GM18858 (cell line): ENCODE measurements around the gene ZMYND11.
A peak's percentile ranks its signal among the peaks of the same experiment; 100 is the strongest.
"Not testable (repeated sequence)": the region's sequence is repeated elsewhere in the genome, so short reads cannot be mapped to it uniquely, and the experiment has no call there.

ENCODE experiments used
- ATAC-seq: cut with Tn5 transposase; IDR thresholded peaks from one replicate; pipeline ENCODE4 v1.9.1; 2021; ENCODE audit not compliant: unreplicated experiment

The ZMYND11 gene

DNA sequence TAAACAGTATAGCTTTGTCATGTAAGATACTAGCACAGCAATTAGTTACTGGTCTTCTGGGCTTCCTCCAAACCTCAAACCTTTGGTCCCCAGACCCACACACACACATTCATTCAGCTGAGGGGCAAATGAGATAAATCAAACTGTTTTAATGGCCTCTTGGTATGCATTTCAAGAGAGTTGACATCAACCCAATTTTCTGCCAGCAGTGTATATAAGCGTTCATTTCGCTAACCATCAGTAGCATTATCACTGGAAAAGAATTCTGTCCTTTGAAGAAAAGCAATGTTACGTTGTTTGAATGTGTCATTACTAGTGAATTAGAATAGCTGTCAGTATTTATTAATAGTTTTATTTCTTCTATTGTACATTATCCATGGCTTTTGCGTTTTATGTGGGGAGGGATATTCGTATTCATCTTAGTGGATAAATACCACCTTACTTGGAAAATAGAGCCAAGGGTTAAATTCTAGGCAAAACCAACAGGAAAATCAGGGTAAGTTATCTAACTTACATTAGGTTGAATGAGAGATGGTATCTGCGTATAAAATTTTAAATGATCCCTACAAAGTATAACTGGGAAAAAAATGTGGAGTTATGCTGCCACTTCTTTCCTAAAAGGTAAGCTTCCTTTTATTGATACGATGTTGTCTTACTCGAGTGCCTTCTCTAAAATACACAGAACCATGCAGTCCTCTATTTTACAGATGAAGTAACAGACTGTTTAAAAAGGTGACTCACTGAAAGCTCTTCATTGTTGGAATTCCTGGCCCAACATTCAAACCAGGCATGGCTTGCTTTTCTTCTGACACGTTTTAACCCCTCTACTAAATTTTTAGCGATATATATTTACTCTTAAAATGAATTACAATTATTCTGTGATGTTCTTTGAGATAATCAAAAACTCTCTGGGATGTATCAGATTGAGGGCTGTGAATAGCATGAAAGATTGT is 2.0 kb upstream of the ZMYND11 start:
- no peak for ATAC-seq

DNA sequence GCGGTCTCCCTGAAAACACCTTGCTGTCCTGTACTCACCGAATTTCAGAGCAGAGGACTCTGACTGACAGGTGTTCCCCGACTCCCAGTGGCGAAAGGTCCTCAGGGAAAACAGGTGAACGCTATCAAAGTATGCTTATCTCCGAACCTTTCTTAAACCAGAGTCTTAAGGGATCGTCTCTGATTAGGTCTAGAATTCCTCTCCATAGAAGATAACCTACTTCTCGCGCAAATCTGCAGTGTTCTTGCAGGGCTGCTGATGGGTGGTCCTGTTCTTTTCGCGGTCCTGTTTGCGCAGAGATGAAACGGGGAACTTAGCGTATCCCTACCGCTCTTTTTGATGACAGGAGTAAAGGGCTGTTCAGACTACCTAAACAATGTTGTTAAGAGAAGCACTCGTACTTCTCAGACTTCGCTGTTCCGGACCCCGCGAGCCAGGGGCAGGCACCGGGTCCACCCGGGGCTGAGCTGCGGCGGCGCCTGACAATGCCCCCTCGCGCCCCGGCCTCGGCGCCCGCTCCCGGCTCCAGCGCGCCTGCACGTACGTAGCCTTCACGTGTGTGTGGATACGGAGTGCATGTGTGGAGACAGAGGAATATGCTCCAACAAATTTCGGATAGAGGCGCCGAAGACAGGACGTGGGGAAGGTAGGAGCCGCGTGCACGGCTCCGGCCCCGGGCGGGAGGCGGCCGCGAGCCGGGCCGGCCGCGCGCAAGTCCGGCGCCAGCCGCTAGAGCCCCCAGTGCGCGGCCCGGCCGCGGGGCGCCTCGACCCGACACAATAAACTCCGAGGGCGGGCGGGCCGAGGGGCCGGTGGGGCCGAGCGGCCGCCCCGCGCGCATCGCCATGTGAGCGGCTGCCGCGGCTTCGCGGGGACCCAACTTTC is 766 bp upstream of the ZMYND11 start:
- ATAC-seq: peak; percentile 33

DNA sequence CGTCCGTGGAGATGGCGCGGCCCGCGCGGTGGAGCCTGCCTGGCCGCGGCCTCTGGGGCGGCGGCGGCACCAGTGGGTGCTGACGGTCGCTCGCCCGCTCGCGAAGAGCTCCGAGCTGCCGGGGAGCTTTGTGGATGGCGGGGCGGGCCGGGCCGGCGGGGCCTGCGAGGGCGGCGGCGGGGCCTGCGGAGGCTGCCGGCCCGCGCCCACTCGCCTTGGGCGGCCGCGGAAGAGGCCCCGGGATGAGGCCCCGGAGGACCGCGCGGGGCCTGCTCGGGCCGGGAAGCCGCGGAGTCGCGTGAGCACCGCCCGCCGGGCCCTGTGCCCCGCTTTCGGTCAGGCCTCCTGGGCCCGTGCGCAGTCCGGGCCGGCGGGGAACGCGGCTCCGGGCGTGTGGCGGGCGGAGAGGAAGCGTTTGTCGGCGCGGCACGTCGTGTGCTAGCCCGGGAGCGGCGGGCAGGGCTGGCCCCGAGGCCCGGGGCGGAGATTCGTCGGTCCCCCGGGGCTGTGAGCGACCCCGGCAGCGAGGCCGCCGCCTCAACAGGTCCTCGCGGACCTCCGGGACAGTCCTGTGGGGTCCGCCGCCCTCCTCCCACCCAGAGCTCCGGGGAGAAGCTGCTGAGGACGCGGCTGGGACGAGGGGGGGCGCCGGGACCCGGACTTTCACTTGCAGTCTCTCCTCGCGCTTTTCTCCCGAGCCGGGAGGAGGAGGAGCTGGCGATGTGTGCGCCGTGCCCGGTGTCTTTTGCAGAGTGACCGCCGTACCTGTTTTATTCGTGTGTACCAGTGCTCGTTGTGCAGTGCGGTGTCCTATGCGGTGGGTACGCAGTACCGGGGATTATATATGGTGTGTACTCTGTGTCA is 578 bp downstream of the ZMYND11 start:
- peak; percentile 19 for ATAC-seq

DNA sequence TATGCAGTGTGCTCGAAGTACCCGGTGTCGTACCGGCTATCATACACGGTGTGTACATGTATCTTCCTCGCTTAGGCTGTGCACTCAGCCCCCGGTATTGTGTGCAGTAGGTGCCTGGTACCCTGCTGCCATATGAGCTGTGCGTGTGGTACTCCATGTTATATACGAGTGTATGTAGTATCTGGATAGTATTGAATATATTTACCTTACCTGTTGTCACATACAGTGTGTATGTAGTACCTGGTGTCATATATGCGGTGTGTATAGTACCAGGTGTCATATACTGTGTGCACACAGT is 1.2 kb downstream of the ZMYND11 start:
- peak; percentile 15 for ATAC-seq

DNA sequence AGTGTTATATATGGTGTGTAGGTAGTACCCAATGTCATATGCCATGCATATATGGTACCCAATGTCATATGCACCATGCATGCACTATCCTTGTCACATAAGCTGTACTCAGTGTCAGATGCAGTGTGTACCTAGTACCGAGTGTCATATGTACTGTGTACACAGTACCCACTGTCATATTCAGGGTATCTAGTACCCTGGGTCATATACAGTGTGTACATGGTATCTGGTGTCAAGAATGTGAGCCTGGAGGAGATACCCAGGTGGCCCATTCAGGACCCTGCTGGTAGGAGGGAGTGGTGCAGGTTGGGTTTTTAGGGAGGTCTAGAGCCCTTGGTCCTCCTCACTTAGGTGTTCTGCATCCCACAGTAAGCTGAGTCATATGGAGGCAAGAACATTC is 1.8 kb downstream of the ZMYND11 start:
- no peak for ATAC-seq

DNA sequence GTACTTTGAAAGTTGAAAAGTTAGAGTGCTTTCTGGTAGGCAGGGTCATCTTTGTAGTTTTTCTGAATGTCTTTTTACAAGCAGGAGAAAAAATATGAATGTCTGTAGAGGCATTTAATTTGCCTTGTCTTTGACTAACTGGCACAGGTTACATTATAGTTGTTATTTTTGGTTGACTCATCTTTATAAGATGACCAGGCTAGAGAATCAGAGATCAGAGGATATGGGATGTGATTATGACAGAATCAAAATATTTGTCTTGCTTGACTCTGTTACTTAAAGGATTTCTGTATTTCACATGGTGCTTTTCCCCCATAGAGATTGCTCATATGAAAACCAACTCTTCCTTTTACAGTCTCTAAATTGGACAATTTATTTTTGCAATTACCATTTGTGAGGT is 2.4 kb downstream of the ZMYND11 start:
- ATAC-seq: no peak

DNA sequence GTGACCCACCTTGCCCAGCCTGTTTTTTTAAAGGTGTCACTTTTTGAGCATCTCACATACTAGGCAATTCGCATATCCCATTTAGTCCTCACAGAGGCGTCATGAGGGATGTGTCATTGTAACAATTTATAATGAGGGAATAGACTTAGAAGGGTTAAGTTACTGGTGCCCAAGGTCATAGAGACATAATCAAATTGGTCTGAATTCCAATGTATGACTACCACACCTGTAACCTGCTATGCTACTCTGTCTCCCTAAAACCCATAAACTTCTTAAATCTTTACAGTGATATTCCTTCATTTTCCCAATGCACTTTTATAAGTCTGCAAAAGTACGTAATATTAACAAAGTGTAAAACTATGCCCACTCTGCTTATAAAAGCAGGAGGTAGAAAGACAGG is 7.1 kb downstream of the ZMYND11 start:
- ATAC-seq: no peak

DNA sequence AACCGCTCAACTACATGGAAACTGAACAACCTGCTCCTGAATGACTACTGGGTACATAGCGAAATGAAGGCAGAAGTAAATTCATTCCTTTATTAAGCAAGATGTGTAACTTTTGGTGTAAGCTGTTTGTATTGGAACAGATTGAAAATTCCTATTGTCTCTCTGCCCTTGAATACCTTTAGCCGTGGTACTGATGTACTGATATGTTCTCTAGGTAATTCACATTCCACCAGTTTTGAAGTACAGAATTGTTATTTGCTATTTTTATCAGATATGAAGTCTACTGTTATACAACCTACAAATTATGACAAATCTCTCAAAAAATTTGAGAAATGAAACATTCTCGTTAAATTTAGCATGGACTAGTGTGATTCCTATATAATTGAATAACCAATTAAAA is 17.7 kb downstream of the ZMYND11 start:
- no peak for ATAC-seq

DNA sequence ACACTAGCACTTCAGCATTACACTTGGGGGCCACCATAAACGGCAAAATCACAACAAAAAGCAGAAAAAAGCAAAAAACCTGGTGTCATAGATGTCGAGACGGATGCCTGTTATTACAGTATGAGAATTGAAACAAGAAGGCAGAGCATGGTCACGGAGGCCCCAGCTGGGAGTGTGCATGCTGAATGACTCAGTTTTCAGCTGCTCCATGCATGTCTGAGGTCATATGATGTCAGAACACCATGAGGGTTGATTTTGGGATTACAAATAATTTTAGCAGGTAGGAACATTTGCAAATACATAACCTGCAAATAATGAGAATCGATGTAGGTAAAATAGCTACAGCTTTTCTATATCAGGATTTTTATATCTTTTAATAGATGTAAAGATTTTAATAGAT is 19.1 kb downstream of the ZMYND11 start:
- no peak for ATAC-seq

DNA sequence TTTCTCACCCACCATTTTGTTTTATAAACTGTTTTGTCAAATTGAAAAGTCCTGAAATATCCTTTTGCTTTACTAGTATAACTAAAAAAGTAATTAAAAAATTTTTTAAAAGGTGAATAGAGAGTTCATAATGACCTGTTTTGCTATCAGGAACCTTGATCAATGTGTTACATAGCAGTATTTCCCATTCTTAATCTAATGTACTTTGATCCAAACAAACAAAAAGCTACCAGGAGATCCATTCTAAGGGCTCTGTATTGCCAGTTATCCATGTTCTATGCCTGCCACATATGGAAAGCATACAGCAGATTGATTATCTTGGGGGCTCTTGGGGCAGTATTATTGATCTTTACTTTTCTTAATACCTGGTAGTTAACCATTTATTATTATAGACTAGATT is 32.1 kb downstream of the ZMYND11 start:
- ATAC-seq: no peak

DNA sequence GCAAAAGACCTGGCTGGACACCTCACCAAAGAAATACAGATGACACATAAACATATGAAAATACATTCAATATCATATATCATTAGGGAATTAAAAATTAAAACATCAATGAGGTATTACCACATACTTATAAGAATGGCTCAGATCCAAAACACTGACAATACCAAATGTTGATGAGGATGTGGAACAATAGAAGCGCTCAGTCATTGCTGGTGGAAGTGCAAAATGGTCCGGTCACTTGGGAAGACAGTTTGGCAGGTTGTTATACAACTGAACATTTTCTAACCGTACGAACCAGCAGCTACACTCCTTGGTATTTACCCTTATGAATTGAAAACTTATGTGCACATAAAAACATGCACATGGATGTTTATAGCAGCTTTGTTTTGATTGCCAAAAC is 38.5 kb downstream of the ZMYND11 start:
- no peak for ATAC-seq

DNA sequence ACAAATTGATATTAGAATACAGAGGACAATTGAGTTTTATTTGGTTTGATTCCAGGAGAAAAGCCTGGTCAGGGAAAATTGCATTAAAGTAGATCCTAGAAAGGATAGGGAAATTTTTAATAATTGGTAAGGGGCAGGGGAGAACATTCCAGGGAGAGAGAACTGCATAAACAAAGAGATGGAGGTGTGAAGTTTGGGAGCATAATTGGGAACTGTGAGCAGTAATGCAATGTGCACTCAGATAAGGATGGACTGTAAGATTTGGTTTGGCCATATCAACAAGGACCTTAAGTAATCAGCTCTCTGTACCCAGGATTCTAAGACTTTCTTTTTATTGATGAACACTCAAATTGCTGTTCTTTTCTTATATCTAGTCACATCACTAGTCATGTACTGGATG is 41.4 kb downstream of the ZMYND11 start:
- ATAC-seq: no peak

DNA sequence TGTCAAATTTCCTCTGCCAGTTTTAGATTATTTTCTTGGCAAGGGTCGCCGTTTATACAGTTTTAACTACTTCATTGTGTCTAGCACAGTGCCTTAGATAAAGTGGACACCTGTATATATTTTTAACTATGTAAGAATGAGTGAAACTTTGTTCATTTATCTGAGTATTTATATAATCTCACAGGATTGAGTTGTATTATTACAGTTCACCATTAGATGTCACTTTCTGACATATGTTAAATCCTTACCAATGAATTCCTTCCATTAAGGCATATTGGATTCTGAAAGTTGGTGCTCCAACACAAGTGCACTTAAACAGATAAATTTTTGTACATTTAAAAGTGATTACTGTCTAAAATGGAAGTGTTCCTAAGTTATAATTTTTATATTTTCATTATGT is 43.0 kb downstream of the ZMYND11 start:
- ATAC-seq: no peak

DNA sequence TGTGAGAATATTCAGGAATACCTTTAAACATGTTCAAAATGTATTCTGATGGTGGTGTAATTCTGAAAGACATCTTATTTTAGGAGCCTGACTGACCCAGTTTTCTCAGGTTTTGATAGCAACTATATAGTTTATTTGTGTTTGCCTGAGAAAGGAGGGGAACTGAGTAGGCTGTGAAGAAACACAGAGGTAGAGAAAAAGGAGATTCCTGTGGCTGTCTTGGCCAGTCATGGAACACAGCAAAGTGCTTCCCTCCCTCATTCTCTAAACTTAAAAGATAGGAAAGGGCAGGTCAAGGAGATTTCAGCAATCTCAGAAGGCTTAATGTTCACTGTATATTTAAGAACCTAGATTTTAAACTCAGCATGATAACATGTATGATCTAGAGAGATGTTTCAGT is 43.5 kb downstream of the ZMYND11 start:
- ATAC-seq: no peak

DNA sequence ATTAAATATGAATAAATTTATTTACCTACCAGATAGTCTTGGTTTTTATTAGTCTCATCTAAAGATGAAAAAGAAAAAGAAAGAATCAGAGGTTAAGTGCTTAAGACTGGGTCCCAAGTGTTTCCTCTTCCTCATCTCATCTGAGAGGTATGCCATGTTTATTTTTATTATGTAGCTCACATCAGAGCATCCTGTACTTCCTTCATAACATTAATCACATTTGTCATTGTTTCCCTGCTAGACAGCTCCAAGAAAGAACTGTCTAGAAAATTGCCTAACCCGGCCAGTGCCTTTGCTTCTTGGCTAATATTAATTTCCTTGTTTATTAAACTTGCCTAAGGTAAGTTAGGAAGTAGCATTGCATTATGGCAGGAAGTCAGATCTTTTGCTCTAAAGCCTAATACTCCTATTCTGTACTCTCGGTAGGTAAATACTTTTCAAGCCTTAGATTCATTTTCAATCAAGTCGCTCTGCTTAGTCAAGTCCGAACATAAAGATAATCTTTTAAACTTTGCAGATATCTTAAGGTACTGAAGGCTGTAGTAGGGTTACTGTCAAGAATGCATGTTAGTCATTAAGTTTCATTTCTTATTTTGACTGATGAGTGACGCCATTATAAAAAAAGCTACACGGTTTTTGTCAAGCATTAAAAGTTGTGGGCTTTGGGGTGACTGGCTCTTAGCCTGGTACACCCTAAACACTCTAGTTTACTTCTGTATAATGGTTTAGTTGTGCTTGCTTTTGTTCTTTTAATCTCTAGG is 47.4 kb downstream of the ZMYND11 start:
- no peak for ATAC-seq

DNA sequence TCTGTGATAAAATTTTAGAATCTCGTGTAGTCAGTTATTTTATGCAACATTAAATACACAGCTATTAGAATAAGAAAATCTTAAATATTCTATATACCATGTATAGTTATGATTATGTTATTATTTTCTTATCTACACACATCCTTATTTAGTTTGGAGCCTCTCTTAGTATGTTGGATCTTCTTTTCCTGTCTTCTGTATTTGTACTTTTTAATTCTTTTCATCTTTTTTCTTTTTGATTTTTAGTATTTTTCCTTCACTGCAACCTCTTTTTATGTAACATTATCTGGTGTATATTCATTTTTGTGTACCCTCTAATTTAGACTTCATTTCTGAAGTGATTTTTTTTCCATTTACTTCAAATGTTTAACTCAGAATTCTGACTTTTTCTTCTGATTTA is 48.9 kb downstream of the ZMYND11 start:
- no peak for ATAC-seq

DNA sequence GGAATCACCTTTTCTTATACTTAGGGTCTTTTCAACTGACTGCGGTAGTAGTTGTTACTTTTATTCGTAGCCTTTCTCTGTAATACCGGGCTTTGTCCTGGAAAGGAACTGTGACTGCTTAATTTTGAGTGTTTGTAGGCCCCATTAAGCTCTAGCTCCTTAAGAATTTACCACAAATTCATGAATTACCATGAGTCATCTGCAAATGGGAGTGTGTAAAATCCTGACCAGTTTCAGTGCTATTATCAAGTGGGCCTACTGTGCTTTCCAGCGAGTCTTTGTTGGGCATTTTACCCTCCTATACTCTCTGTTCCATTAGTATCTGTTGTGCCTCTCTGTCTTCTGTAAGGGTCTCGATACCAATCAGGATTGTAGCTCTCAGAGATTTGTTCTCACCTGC is 49.7 kb downstream of the ZMYND11 start:
- no peak for ATAC-seq

DNA sequence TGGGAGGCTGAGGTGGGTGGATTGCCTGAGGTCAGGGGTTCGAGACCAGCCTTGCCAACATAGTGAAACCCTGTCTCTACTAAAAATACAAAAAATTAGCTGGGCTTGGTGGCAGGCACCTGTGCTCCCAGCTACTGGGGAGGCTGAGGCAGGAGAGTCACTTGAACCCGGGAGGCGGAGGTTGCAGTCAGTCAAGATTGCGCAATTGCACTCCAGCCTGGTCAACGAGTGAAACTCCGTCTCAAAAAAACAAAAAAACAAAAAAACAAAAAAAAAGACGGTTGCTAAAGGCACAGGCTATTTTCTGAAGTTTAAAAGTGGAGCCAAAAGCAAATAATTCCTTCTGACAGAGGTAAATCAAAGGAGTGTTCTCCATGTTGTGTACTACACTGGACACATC is 50.3 kb downstream of the ZMYND11 start:
- ATAC-seq: not testable (repeated sequence)

DNA sequence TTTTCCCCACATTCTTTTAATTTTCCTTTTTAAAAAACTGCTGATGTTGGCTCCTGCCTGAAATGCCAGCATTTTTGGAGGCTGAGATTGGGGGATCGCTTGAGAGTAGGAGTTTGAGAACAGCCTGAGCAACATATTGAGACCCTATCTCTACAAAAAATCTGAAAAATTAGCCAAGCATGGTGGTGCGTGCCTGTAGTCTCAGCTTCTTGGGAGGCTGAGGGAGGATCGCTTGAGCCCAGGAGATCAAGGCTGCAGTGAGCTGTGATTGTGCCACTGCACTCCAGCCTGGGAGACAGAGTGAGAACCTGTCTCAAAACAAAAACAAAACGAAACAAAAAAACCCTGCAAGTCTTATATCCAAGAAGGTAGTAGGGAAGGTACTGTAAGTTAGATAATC is 51.7 kb downstream of the ZMYND11 start:
- ATAC-seq: no peak

DNA sequence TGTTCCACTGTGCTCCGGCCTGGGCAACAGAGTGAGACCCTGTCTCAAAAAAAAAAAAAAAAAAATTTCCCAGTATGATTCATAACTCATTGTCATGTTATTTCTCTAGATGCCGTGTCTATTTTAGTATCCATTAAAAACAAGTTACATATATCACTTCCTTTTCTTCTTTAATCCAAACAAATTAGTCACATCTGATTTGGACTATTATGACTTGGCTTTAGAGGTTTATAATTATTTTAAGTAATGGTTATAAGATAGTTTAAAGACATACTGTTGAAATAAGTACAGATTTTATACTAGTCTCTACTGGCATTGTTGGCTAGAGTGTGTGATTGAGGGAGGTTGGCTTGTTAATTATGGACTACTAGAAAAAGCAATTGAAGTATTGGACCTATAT is 53.3 kb downstream of the ZMYND11 start:
- ATAC-seq: no peak

DNA sequence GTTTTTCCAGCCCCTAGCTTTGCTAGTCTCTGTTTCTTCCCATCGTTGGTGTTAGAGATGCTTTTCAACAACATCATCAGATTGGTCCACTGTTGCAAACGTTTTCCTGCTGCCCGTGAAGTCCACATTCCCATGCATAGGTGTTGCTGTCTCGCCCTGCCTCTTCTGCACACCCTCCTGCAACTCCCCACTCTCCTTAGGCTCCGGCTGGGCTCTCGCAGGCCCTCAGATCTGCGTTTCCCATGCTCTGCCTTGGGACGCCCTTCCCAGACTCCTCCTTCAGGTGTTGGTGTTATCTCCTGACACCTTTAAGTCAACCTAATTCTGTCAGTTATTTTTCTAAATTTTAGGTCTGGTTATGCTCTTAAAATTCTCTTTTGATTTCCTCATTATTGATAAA is 55.0 kb downstream of the ZMYND11 start:
- ATAC-seq: no peak
